Ishikawa (cell line): ENCODE data around the gene TSPAN9.

Source experiments
- EGR1 ChIP-seq: IDR thresholded peaks from 2 replicates; pipeline ENCODE4 v1.6.1; 2012
- EP300 ChIP-seq: IDR thresholded peaks from 2 replicates; pipeline ENCODE4 v1.6.1; 2012; ENCODE audit warnings: borderline replicate concordance
- REST ChIP-seq: IDR thresholded peaks from 2 replicates; pipeline ENCODE4 v1.6.1; 2012; ENCODE audit warnings: low read depth, mild to moderate bottlenecking
- ZBTB7A ChIP-seq: IDR thresholded peaks from 2 replicates; pipeline ENCODE4 v1.6.1; 2012; ENCODE audit warnings: low read depth
- TF ChIP-seq, protein P1 (sequence below): IDR thresholded peaks from 2 replicates; pipeline ENCODE4 v1.6.1; 2012

GRCh38 chr12:3223601-3224529, 146.7 kb downstream of the TSPAN9 start:
- TF ChIP-seq ZBTB7A: no peak
- TF ChIP-seq REST: no peak
- TF ChIP-seq EP300: no peak
- TF ChIP-seq, protein P1, sequence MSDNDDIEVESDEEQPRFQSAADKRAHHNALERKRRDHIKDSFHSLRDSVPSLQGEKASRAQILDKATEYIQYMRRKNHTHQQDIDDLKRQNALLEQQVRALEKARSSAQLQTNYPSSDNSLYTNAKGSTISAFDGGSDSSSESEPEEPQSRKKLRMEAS: no peak
- TF ChIP-seq EGR1: no peak
